Prostate gland (tissue), 1 donor: Measurements from ENCODE around the gene COL13A1.

Source experiments
- POLR2A ChIP-seq: fragments of 450-650 bp; IDR thresholded peaks from one replicate; pipeline ENCODE4 v1.6.1; 2016; ENCODE audit warnings: antibody characterized with exemption, mild to moderate bottlenecking
- POLR2AphosphoS5 ChIP-seq: sonication (generic); formaldehyde crosslinking; IDR thresholded peaks from one replicate; pipeline ENCODE4 v1.6.1; 2017; ENCODE audit warnings: antibody characterized with exemption

GRCh38 chr10:69891057-69891617 is 89.4 kb downstream of the COL13A1 start:
- no peak for TF ChIP-seq POLR2AphosphoS5
- TF ChIP-seq POLR2A, result no peak
